GM12874 (cell line): ENCODE results near the gene NT5C3A.

Experiments
- TF ChIP-seq, protein P1 (sequence below): IDR thresholded peaks from 2 replicates; pipeline ENCODE4 v1.5.1; 2011; ENCODE audit warnings: low read depth, mild to moderate bottlenecking, control low read depth, low read length, moderate library complexity; ENCODE audit not compliant: insufficient read depth

NT5C3A gene

DNA sequence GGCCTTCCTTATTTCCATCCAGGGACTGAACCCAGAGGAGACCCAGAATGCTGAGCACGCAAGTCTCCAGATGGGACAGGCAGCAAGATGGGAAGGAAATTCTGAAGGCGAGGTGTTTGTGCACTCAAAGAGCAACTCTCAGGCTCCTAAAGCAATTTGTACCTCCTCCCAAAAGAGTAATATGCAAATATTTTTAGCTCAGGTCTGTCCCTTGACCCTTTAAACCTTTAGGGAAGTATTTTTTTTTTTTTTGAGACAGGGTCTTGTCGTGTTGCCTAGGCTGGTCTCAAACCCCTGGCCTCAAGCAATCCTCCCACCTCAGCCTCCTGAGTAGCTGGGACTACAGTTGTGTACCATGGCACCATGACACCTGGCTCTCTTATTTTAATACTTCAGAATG, 38.2 kb upstream of the NT5C3A start:
- TF ChIP-seq, protein P1, sequence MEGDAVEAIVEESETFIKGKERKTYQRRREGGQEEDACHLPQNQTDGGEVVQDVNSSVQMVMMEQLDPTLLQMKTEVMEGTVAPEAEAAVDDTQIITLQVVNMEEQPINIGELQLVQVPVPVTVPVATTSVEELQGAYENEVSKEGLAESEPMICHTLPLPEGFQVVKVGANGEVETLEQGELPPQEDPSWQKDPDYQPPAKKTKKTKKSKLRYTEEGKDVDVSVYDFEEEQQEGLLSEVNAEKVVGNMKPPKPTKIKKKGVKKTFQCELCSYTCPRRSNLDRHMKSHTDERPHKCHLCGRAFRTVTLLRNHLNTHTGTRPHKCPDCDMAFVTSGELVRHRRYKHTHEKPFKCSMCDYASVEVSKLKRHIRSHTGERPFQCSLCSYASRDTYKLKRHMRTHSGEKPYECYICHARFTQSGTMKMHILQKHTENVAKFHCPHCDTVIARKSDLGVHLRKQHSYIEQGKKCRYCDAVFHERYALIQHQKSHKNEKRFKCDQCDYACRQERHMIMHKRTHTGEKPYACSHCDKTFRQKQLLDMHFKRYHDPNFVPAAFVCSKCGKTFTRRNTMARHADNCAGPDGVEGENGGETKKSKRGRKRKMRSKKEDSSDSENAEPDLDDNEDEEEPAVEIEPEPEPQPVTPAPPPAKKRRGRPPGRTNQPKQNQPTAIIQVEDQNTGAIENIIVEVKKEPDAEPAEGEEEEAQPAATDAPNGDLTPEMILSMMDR, result no peak

DNA sequence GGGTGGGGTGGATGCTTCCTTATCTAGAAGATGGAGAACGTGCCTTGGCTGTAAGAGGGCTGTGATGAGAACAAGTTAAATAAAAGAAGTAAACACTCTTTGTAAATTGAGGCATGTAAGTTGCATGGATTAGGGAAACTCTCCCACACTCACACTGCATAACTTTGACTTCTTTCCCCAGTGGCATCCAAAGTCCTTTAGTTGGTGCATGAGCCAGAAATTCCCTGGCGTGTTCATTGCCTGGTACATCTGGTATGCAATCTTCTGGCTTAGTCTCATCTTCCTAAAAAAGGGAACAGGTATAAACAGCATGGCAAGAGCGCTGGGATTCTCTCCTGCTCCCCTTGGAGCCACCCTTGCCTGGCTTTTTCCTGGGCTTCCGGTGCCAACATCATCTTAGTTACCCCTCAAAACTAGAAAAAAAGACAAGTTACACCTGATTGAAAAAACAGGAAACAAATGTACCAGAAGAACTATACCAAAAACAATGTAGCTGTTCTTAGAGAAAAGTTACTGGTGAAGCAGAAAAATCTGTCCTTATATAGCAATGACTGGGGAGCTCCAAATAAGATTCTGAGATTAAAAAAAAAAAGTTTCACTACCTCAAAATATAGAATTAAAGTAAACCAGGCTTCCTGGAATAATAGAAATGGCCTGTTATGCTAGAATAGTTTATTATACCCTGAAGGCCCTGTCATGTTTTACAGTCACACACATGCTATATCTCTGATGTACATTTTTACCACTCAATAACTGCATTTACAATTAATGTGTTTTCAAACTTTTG, 36.8 kb upstream of the NT5C3A start:
- TF ChIP-seq, protein P1, result no peak

DNA sequence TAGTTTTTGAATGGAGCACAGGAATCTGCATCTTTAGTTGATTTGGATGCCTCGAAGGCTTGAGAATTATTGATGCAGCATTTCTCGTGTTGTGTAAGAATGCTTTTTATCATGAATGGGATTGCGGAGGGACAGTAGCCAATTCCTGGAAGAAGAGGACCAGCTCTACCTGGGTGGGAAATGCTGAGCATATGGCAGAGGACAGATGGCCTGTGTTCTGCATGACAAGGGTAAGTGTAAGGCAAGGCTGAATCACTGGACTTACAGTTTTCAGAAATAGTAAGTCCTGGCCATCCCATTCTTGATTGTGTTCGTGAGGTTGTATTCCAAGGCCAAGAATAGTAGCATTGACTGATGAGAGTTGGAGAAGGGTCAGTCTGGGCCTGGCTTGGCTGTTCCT, 30.7 kb upstream of the NT5C3A start:
- TF ChIP-seq, protein P1, result no peak

DNA sequence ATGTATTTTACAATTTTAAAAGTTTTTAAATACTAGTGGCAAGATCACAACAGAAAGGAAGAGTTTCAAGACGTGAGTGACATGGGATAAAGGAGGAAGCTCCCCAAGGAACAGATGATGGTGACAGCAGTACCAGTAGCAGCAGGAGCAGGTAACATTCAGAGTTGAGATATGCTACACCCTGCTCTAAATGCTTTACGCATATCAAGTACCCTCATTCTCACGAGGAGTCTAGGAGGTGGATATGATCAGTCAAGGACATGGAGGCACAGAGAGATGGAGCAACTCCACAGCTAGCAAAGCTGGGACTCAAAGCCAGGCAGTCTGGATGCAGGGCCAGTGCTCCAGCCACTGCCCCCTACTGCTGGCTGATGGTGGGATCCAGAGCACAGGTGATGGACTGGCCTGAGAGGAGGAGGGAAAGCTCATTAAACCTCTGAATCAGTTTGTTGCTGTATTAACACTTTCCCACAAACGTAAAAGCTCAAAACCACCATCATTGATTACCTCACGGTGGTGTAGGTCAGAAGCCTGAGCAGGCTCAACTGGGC, 29.1 kb upstream of the NT5C3A start:
- TF ChIP-seq, protein P1, result no peak

DNA sequence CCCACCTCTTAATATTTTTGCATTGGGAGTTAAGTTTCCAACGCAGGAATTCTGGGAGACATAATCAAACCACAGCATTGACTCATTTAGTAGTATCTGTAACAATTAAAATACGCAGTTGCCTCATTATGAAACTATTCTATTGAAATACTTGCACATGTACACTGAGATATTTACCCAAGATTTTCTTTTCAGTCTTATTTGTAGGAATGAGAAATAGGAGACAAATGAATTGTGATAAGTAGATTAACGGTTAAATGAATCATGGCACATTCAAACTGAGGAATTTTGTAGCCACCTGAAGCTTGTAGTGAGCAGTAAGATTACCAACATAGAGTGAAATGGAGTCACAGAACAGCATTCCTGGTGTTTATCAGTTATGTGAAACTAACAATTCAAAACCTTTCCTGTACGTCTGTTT, 28.5 kb upstream of the NT5C3A start:
- TF ChIP-seq, protein P1, result no peak

DNA sequence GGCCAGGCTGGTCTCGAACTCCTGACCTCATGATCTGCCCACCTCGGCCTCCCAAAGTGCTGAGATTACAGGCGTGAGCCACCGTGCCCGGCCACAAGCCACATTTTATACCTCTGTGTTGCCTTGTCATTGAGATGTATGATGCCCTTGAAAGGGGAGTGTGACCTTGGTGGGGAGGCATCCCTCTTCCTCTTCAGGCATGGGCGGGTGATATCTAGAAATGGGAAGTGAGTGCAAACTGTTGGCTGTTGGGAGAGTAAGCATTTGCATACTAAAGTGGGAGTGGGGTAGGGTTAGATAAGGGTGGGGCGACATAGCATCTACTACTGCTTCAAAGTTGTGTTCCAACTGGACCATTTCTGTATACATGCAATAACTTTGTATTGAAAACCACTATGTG, 26.6 kb upstream of the NT5C3A start:
- TF ChIP-seq, protein P1, result no peak

DNA sequence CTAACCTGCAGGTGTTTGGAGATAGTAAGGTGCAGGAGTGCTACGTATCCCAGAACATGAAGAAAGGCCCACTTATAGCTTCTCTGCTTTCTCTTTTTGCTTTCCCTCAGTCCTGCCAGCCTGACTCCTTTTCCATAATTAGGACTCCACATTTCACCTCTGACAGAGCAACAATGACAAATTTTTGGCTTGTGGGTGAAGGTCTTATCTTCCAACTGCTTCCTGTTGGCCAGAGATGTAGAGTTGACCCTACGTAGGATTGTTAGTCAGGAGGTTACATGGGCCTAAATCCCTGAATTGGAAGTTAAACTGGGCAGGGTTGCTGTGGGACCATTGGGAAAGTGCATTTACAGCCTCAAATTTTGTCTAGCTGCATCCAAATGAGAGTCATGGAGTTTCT, 25.3 kb upstream of the NT5C3A start:
- TF ChIP-seq, protein P1, result no peak
